Stimulated activated CD4-positive, alpha-beta T cell treated with anti-CD3 and anti-CD28 coated beads, Interleukin-1b, Interleukin-23, amount 100 ng/mL, for 1 hour (primary cell): ENCODE data around the gene UBR3.
"Not testable (repeated sequence)": the region's sequence is repeated elsewhere in the genome, so short reads cannot be mapped to it uniquely, and the experiment has no call there.

ENCODE experiments used
- DNase-seq, 2 donors: peaks; one replicate each; pipeline ENCODE4 v3.0.0-alpha.2; 2020; ENCODE audit warnings: low read depth in 2 of 2

The UBR3 gene

DNA sequence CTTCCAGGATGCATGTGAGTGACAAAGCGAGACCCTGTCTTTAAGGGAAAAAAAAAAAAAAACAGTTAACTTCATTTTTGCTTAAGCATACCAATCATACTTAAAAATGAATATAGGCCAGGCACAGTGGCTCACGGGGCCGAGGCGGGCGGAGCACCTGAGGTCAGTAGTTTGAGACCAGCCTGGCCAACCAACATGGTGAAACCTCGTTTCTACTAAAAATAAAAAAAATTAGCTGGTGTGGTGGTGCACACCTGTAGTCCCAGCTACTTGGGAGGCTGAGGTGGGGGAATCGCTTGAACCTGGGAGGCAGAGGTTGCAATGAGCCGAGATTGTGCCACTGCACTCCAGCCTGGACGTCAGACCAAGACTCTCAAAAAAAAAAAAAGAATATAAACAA is 44.1 kb downstream of the UBR3 start:
- DNase-seq = not testable (repeated sequence)

DNA sequence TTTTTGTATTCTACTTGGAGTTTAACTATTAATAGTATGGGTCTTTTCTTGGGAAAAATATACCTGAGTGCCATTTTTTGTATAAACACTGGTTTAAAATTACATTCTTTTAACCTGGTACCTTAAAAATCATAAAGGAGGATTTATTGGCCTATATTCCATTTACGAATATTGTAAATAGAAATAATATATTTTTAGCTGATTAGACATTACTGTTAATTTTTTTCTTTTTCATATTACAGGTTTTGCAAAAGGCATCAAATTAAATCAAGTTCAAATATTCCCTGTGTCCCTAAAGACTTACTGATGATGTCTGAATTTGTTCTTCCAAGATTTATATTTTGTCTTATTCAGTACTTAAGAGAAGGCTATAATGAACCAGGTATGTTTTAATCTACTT is 44.7 kb downstream of the UBR3 start:
- DNase-seq = no peak

DNA sequence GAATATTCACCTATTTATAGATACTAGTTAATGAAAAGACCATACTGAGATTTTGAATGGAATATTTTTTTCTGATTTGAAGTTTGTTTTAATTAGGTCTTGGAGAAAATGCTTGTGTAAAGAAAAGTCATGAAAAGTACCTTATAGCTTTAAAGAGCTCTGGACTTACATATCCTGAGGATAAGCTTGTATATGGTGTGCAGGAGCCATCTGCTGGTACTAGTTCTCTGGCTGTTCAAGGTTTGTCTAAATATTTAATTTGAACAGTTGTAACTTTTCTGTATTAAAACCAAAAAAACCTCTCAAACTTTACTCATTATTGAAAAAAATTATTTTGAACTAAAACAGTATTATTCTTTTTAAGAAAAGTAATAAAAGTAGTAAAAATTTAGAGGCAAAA is 50.1 kb downstream of the UBR3 start:
- no peak for DNase-seq

- no peak for DNase-seq
These were observed 59.9 kb downstream of the UBR3 start for GRCh38 chr2:169887120-169887519.

GRCh38 chr2:169891593-169892298 is 64.5 kb downstream of the UBR3 start:
- DNase-seq = no peak

DNA sequence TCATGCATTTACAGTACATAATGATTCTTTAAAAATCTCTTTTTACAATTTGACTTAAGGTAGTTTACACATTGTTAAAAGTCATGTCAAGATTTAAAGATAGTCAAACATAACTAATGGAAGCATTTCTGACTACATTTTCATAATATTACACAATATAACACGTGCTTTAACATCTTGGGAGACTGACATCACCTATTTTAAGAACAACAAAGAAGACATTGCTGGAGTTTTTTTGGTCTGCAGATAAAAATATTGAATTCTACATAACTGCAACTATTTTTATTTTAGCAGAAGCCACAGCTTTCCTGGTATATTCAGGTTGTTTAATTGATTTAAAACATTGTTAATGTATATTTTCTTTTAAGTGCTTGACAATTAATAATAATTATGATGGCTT is 65.7 kb downstream of the UBR3 start:
- DNase-seq = no peak

DNA sequence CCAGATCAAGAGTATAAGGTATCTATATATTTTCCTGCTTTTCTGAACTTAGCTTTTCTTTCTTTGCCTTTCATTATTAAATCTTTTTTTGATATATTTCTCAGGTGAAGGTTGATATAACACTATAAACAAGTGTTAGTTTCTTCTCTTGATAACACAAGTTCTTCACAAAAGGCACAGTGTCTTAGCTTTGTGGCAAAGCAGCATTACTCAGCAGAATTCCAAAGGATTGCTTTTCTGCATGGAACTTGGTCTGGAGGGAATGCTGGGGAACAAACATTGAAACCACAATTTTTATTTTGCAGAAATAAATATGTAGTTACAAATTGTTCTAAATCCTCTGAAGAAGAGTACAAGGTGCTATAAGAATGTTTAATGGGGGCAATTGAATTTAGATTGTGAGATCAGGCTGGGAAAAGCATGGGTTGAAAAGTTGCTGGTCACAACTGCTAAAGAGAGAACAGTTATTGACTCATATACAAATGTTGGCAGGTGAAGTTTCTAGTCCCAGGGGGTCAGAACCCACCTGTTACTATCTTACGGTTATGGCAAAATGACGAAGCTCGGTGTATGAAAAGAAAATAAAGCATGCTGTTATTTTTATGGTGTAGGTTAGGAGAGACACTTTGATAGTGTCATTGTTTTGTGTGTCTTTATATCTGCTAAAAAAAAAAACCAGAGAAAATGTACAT is 68.2 kb downstream of the UBR3 start:
- DNase-seq = no peak

- DNase-seq = no peak
These were observed 70.6 kb downstream of the UBR3 start for GRCh38 chr2:169897834-169898233.

GRCh38 chr2:169900103-169900502 is 72.8 kb downstream of the UBR3 start:
- DNase-seq = not testable (repeated sequence)

GRCh38 chr2:169900686-169901085 is 73.4 kb downstream of the UBR3 start:
- DNase-seq = no peak

DNA sequence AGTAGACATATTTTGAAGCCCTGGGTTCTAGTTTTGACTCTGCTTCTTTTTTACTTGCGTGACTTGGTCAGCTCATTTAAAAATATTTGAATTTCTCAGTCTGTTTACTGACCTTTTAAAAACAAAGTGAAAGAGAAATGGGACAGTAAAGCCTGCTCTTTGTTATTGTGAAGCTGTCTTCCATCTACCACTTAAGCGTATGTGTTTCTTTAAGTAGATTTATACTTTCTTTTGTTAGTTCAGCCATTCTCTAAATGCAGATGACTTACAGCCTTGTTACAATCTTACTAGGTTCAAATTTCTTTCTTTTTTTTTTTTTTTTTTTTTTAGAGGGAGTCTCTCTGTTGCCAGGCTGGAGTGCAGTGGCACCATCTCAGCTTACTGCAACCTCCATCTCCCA is 79.5 kb downstream of the UBR3 start:
- no peak for DNase-seq

DNA sequence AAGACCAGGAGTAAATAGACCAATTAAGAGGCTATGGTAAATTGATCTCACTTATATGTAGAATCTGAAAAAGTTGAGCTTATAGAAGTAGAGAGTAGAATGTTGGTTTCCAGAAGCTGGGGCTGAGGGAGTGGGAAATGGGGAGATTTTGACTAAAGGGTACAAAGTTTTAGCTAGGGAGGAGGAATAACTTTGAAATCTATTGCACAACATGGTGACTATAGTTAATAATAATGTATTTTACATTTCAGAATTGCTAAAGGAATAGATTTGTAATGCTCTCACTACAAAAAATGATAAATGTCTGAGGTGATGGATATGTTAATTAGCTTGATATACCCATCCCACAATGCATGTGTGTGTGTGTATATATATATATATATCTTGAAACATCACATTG is 82.1 kb downstream of the UBR3 start:
- DNase-seq = no peak

DNA sequence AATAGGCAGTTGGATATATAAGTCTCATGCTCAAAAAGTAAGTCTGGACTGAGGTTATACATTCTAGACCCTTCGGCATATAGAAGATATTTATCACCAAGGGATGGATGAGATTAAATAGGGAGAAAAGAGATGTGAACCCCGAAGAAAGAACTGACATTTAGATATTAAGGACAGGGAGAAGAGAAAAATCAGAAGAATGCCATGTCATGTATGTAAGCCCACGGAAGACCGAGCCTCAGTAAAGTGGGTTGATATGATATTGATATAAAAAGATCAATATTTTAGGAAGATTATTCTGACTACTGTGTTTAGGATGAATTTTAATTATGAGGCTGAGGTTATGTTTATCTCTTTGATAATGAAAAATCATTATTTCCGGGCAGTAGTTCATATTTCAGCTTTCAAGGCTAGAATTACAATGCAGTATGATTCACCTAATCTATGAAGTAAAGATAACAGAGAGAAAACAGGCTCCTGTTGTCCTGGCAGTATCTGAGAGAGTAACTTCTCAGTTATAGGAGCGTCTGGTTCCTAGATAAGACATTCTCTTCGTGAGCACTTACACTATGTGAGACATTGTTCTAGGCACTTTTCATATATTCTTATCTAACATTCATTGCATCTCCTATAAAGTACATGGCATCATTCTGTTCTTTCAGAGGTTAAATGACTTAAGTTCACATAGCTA is 83.0 kb downstream of the UBR3 start:
- no peak for DNase-seq

DNA sequence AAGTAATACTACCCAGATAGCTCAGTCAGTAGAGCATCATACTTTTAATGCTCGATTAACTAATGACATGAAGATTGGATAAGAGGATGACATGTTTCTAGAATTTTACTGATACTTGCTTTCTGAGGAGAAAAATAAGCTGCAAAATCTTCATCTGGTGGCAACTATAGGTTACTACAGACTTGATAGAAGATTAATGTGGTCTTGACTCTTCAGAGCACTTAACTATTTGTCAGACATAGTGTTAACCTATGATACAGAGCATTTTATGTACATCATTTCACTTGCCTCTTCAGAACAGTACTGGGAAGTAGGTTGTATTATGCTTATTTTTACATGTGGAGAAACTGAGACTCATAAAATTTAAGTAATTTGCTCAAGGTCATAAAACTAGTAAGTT is 83.9 kb downstream of the UBR3 start:
- DNase-seq = no peak

DNA sequence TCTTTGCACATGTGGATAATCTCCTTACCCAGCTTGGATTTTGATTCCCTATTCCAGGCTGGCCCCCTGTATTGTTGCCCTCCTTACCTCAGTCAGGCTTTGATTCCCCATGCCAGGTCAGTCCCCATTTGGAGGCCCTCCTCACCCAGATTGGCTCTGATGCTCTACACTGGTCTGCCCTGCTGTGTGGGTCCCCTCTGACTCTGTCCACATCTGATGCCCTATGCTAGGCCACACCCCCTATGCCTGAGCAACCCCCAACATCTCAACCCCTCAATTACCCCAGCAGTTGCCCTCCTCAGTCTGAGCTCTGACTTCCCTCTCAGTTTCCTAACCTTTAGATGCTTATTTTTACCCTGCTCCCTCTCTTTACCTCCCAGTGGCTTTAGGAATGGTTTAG is 89.4 kb downstream of the UBR3 start:
- no peak for DNase-seq

GRCh38 chr2:169923977-169924376 is 96.7 kb downstream of the UBR3 start:
- no peak for DNase-seq

DNA sequence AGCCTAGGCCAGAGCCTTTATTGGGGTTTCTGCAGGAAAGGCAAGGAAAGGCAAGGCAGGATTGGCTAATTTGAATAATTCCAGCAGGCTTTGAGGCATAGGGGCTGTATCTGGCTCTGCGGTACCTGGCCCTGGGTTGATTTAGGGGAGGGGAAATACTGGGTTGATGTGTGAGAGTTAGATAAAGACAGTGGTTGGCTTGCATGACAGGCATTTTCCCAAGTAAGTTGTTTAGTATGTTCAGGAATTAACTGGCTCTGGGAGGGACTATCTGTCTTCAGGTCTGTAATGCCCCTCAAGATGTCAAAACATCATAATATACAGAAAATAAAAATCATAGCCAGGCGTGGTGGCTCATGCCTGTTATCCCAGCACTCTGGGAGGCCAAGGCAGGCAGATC is 98.7 kb downstream of the UBR3 start:
- no peak for DNase-seq

DNA sequence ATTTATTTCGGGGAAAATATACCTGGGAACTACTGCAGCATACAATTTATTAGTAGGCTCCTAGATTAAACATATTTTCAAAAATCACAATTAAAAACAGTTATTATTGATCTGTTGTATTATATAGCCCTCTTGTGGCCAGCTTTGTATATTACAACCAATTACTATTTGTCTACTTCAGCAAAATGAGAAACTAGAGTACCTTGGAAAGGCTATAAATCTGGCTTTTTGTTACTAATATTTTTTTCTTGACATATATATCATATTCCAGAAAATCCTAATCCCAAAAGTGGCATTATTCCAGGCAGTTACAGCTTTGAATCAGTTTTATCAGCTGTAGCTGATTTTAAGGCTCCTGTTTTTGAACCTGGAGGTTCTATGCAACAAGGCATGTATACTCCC is 101.2 kb downstream of the UBR3 start:
- DNase-seq = no peak

DNA sequence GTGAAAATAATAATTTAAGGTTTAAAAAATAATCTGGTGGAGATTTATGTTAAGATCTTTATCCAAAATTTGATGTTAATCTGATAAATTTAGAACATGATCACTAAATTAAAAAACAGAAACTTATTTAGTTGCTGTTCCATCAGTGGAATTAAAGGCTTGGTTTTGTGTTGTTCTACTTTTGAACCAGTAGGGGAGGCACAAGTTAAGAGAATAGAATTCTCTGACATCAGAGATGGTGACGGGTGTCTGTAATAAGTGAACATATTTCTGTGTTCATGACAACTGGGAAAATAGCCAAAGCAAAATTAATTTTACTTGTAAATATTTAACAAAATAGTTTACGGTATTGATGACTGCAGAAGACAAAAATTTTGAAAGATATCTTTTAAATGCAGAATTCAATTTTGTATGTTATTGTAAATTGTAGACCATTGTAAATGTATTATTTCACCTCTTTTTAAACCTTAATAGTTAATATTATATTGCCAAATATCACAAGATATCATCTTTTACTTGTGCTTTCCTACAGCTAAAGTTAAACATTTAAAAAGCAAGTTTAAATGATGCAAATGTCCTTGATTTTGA is 106.0 kb downstream of the UBR3 start:
- DNase-seq = no peak

GRCh38 chr2:169936652-169937051 is 109.4 kb downstream of the UBR3 start:
- DNase-seq = not testable (repeated sequence)

DNA sequence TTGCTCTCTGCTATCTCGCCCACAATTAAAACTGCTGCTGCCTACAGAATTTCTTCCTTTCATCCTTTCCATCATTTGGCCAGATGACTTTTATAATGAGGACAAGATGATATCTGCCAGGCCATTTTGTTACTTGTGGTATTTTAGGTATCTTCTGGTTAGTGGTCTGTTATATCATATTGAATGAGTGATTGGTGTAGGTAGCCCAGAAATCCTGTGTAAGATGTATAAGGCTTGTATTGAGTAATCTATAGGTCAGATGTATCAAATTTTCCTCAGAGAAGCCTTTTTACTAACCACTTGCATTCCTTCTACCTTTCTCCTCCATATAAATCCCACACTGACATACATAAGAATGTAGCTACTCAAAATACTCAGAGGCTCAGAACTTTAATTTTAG is 118.3 kb downstream of the UBR3 start:
- no peak for DNase-seq

GRCh38 chr2:169946092-169946491 is 118.8 kb downstream of the UBR3 start:
- DNase-seq = no peak

- no peak for DNase-seq
These were observed 119.3 kb downstream of the UBR3 start for GRCh38 chr2:169946546-169946945.
